ENCODE data around the gene IGSF23.
A peak's percentile ranks its signal among the peaks of the same experiment; 100 is the strongest.
"Not testable (repeated sequence)": the region's sequence is repeated elsewhere in the genome, so short reads cannot be mapped to it uniquely, and the experiment has no call there.

IGSF23 gene

DNA sequence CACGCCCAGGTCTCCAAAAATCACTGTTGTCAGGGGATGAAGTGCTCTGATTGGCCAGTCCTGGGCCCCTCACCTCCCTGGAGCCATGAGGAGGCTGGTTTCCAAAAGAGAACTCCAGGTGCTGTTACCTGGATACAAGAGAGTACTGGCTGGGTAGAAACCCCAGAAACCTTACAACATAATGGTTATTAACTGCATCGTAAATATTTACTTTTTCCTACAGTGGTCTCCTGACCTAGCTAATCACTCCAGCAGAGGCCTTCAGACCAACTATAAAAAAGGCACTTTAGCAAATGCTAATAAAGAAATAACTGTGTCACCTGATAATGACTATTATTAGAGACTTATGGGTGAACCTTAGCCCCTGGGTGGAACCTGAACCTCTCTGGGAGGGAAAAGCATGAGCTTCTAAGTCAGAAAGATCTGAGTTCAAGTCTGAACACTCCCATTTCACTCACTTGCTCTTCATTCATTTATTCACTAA is 1.5 kb upstream of the IGSF23 start:
- no peak for DNase-seq (ENCODE audit: low read depth)

DNA sequence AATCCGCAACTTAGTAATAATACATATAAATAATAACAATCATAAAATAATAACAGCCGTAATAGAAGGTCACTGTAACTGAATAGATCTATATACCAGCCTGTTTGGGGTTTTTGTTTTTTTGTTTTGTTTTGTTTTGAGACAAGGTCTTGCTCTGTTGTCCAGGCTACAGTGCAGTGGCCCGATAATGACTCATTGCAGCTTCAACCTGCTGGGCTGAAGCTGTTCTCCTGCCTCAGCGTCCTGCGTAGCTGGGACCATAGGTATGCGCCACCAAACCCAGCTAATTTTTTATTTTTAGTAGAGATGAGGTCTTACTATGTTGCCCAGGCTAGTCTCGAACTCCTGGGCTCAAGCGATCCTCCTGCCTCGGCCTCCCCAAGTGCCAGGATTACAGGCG is 950 bp downstream of the IGSF23 start:
- no peak for DNase-seq (ENCODE audit: low read depth)

DNA sequence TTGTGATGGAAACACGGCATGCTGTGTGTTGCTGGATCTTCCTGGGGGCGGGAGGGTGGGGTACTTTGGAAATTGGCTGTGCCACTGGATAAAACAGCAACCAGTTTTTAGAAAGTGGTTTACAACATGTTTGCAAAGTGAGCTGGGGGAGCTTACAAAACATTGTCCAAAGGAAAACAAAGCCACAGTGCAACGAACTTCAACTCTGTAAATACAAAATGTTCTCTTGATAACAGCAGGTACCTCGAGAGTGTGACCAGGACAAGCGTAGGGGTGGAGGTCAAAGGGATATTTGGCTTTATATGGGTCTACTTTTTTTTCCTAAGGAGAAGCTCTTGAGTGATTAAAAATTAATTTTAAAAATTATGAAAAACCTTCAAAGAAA is 2.5 kb downstream of the IGSF23 start:
- DNase-seq (ENCODE audit: low read depth): no peak

DNA sequence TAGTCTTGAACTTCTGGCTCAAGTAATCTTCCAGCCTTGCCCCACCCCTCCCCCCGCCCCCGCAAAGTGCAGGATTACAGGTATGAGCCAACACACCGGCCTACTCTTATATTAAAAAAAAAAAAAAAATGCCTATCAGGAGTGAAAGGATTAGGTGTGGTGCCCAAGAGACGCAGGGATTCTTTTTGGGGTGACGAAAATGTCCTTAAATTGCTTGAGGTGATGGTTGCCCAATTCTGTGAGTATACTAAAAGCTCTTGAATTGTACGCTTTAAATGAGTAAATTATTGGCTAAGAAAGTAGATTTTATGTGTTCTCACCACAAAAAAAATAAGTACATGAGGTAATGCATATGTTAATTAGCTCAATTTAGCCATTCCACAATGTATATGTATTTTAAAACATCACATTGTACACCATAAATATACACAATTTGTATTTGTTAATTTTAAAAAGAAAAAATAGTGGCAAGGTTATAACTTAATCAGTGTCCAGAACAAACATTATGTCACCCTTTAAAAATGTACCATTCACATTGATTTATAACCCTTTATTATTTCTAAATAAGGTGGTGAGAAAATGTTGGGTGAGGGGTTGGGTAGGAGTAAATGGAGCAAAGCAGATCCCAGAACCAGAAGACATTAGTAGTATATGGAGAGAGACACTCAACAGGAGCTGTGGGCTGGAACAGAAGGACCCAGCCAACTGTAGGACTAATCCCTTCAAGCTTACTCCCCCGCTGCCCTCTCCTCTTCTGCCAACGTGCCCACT is 3.9 kb downstream of the IGSF23 start:
- no peak for DNase-seq (ENCODE audit: low read depth)

DNA sequence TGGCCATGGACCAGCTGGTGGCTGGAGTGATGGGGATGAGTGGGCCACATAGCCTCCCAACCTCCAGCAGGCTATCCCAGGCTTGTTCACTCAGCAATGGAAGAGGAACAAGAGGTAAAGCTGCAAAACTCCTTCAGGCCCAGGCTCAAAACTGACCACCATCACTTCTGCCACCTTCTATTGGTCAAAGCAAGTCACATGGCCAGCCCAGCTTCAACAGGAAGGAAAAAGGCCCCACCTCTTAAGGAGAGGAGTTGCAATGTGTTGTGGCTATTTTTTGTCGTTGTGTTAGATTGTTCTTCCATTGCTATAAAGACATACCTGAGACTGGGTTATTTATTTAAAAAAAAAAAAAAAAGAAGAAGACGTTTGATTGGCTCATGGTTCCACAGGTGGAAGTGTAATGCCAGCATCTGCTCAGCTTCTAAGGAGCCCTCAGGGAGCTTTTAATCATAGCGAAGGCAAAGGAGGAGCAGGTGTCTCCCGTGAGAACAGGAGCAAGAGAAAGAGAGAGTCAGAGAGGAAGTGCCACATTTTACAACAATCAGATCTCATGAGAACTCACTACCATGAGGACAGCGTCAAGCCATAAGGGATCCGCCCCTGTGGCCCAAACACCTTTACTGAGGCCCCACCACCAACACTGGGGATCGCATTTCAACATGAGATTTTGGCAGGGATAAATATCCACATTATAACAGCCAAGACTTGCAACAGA is 5.4 kb downstream of the IGSF23 start:
- DNase-seq (ENCODE audit: low read depth): no peak

DNA sequence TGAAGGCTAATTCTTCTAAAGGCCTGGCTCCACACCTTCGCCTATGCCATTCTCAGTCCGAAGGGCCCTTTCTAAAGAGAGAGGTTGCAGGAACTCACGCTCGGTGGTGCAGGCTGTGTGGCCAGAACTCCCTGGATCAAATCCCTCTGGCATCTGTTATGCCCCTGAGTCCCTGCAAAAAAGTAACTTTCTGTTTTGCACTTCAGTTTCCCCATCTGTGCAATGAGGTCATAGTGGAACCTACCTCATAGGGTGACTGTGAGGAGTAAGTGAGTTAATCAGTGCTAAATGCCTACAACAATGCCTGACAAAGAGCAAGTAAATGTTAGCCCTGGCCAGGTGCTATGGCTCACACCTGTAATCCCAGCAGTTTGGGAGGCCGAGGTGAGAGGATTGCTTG is 7.3 kb downstream of the IGSF23 start:
- no peak for DNase-seq (ENCODE audit: low read depth)

DNA sequence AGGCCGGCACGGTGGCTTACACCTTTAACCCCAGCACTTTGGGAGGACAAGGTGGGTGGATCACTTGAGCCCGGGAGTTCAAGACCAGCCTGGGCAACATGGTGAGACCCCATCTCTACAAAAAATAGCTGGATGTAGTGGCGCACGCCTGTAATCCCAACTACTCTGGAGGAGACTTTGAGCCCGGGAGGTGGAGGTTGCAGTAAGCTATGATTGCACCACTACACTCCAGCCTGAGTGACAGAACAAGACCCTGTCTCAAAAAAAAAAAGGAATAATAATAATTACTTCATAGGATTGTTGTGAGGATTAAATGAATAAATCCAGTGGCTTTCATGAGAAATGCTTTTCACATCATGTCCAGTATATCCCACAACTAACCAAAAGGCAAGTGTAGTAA is 8.0 kb downstream of the IGSF23 start:
- DNase-seq (ENCODE audit: low read depth): no peak

DNA sequence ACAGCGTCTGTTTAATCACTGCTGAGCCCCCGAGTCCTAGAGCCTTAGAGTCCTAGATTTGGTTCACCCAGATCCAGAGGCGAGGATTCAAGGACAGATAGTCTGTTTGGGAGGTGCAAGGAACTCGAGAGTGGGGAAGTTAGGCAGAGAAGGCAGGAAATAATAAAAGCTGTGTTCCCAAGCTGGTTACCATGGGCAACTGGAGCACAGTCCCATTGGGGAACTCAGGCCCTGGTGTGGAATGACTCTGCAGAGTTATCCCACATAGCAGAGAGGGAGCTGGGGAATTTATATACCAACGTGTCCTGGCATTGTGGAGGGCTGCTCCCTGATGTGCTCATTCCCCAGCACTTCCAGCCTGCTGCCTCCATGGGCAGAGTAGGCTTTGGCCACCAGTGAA is 9.7 kb downstream of the IGSF23 start:
- DNase-seq (ENCODE audit: low read depth): no peak

DNA sequence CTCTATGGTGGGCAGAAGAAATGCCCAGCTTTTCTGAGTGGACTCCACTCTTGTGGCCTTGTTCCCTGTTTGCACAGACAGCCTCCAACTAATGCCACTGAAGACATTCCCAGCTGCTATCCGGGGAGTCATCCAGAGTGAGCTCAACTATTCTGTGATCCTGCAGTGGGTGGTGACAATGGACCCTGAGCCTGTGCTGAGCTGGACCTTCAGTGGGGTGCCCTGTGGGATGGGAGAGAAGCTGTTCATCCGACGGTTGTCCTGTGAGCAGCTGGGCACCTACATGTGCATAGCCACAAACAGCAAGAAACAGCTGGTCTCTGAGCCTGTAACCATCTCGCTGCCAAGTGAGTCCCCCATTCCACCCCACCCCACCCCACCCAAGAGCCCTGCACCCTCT is 10.3 kb downstream of the IGSF23 start:
- no peak for DNase-seq (ENCODE audit: low read depth)

DNA sequence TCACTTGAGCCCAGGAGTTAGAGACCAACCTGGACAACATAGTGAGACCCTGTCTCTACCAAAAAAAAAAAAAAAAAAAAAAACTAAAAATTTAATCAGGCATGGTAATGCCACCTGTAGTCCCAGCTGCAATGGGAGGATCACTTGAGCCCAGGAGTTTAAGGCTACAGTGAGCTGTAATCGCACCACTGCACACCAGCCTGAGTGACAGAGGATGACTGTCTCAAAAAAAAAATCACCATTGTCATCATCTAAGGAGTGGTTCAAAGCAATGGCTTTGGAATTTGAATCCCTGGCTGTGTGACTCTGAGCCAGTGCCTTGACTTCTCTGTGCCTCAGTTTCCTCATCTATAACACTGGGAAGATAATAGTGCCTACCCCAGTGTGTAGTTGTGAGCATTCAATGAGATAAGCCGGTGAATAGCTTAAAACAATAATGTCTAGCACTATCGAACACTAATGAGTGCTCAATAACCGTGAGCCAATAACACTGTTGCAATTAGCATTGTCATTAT is 11.5 kb downstream of the IGSF23 start:
- DNase-seq (ENCODE audit: low read depth): no peak

DNA sequence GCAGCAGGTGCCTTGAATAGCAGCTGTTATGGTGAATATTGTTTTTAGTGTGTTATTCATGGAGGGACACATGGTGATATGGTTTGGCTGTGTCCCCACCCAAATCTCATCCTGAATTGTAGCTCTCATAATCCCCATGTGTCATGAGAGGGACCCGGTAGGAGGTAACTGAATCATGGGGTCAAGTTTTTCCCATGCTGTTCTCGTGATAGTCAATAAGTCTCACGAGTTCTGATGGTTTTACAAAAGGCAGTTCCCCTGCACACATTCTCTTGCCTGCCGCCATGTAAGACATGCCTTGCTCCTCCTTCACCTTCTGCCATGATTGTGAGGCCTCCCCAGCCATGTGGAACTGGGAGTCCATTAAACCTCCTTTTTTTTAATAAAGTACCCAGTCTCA is 12.3 kb downstream of the IGSF23 start:
- DNase-seq (ENCODE audit: low read depth): not testable (repeated sequence)

DNA sequence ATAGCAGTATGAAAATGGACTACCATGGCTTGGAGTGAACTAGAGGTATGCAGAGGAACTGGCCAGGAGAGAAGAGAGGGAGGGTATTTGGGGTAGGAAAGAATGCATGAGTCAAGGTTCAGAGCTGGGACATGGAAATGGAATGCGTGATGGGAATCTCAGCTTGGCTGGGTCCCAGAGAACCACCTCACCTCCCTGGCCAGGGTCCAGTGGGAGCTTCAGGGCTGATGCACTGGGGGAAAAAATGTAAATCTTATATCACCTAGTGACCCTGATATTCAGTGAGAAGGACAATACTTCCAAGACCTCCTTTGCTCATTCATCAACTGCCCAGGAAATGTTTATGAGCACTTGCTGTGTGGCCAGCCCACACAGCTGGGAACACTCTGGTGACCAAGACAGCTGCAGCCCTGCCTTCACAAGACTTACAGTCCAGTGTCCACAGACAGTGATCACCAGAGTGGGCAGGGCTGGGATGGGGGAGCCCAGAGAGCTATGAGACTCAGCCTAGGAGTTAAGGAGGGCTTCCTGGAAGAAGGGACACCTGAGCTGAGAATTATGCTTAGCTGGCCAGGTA is 12.8 kb downstream of the IGSF23 start:
- DNase-seq (ENCODE audit: low read depth): peak; percentile 99

DNA sequence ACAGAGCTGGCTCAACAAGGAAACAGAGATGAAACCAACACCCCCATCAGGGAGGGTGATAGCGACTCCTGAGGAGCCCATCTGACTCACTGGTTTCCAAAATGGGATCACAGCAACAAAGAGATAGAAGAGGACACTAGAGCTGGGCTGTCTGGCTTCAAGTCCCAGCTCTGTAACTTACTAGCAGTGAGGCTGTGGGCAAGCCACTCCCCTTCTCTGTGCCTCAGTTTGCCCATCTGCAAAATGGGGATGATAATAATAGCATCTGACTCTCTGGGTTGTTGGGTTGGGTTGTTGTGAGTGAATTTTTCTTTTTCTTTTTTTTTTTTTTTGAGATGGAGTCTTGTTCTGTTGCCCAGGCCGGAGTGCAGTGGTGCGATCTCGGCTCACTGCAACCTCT is 14.3 kb downstream of the IGSF23 start:
- DNase-seq (ENCODE audit: low read depth): no peak

DNA sequence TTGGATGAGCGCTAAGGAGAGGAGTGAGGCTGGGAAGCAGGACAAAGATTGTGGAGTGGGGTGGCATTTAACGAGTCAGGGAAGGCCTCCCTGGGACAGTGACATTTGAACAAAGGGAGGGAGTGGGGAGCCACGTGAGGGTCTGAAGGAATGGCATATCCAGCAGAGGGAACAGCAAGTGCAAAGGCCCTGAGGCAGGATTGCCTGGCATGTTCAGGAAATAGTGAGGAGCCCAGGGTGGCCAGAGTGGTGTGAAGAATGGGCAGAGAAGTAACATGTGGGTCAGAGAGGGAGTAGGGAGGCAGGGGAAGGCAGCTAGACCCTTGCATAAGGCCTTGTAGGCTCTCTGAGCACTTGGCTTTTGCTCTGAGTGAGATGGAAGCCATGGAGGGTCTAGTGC is 15.4 kb downstream of the IGSF23 start:
- no peak for DNase-seq (ENCODE audit: low read depth)

DNA sequence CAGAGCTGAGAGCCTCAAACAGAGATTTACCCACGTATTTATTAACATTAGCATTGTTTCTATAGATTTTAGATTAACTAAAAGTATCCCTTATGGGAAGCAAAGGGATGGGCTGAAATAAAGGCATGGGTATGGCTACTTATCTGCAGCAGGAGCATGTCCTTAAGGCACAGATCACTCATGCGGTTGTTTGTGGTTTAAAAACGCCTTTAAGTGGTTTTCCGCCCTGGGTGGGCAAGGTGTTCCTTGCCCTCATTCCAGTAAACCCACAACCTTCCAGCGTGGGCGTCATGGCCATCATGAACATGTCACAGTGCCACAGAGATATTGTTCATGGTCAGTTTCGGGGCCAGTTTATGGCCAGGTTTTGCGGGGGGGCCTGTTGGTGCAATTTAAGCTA is 18.2 kb downstream of the IGSF23 start:
- not testable (repeated sequence) for DNase-seq (ENCODE audit: low read depth)

DNA sequence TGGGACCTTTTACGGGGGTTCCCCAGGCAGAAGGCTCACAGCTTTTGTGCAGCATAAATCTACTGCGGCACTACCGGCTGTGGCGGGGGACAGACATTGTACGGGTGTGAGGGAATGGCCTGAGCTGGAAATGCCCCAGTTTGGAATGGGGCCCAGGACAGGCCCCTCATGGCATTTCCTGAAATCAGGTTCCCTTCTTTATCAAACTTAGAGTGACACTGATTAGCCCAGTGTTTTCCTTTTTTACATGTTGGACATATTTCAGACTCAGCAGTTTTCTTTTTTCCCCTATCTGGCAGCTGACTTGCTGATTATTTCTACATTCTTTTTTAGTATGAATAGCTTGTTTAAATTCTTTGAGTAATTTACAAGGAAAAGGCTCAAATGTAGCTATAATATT is 20.7 kb downstream of the IGSF23 start:
- DNase-seq (ENCODE audit: low read depth): not testable (repeated sequence)

DNA sequence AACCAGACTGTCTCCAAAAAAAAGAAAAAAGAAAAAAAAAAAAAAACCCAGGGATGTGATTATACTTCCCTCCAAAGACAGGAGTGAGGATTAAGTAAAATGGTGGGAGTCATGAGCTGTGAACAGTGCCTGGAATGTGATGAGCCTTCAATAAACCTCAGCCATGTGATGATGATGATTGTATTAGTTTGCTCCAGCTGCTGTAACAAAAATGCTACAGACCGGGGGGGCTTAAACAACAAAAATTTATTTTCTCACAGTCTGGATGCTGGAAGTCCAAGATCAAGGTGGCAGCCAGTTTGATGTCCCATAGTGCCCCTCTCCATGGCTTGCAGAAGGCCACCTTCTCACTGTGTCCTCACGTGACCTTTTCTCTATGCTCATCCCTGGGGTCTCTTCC is 21.4 kb downstream of the IGSF23 start:
- DNase-seq (ENCODE audit: low read depth): no peak

DNA sequence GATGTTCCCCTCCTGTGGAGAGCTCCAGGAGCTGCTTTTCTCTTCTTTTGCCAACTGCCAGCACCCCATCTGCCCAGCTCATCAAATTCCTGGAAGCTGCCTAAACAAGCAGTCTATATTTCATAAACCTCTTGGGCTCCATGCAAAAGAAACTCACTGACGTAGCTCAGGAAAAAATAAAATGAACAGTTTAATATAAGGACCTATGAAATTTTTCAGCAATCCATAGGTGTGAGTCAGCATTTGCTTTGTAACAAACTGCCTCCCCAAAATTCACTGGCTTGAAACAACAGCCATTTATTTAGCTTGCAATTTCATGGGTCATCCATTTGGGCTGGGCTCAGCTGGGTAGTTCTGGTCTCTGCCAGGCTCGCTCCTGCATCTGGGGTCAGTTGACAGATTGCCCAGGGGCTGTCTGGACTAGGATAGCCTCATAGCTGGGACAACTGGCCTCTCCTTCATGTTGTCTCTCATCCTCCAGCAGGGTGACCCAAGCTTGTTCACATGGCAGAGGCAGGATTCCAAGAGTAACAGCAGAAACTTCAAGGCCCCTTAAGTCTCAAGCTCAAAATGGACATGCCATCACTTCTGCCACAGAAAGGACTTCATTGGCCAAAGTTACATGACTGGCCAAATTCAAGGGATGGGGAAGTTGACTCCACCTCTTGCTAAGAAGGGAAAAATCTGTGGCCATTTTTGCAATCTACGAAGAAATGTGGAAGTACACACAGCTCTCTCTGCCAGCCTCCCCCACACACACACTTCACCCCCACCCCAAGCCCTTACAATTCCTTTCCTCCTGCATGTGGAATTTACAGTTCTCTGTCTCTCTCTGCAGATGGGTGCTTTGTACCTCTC is 22.4 kb downstream of the IGSF23 start:
- no peak for DNase-seq (ENCODE audit: low read depth)

DNA sequence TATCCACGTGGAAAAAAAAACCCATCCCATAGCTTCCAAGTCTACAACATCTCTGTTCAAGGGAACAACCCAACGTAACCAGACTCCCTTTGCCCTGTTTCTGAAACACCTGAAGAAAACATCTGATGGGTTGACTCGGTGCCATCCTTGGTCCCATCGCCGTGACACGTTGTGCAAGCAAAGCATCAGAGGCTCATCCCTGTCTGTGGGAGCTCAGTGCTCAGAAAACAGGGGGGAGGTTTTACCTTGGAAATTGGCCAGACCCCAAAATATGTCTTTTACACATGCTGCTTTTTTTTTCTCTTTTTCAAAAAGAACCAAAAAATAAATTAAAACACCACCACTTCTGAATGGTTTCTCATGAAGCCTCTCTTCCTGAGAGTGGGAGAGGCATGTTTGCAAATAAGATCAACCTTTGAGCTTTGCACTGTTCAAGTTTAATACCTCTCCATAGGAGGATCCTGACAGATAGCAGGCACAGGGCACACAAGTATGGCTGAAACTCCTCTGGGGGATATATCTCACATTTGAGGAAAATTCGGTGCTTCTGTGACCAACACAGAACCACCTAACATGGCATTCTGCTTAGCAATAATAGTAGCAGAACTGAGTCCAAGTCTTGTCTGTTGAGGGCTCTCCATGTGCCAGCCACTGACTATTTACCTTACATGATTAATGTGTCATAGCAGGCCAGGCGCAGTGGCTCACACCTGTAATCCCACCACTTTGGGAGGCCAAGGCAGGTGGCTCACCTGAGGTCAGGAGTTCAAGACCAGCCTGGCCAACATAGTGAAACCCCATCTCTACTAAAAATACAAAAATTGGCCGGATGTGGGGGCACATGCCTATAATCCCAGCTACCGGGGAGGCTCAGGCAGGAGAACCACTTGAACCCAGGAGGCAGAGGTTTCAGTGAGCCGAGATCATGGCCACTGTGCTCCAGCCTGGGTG is 23.4 kb downstream of the IGSF23 start:
- no peak for DNase-seq (ENCODE audit: low read depth)

DNA sequence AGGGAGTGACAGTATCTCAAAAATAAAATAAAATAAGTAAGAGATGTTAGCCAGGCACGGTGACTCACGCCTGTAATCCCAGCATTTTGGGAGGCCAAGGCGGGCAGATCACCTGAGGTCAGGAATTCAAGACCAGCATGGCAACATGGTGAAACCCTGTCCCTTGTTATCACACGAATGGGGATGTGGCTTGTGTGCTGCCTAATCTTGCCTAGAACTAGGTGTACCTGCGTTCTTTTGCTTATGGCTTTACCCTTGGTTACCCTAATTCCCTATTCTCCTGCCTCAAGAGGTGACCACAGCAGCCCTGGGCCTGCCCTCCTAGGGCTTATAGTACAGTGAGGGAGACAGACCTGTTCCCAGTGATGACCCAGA is 24.0 kb downstream of the IGSF23 start:
- no peak for DNase-seq (ENCODE audit: low read depth)

DNA sequence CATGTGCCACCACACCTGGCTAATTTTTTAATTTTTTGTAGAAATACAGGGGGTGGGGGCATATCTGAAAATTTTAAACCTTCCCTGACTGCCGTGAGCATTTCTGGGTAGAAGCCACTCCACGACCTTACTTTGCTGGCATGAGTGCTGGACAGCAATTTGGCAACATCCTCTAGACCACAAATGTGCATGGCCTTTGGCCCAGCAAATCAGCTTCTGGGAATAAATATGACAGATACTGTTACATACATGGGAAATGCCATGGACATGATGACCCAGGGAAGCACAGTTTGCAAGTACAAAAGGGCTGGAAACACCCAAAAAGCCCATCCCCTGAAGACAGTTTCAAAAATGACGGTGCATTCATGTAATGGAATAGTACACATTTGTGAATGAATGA is 27.2 kb downstream of the IGSF23 start:
- peak; percentile 64 for DNase-seq (ENCODE audit: low read depth)

Data from HS-5 (cell line).